ENCODE data around the gene FGFR2.

The FGFR2 gene

GRCh38 chr10:121452581-121452980 lies 145.7 kb downstream of the FGFR2 start:
- no peak for DNase-seq (ENCODE audit: low read depth)

- DNase-seq (ENCODE audit: low read depth) = no peak
Measured at GRCh38 chr10:121450247-121450646, 148.0 kb downstream of the FGFR2 start.

- DNase-seq (ENCODE audit: low read depth) = no peak
Measured at GRCh38 chr10:121449482-121449924, 148.7 kb downstream of the FGFR2 start.

- no peak for DNase-seq (ENCODE audit: low read depth)
Measured at GRCh38 chr10:121448766-121449421, 149.3 kb downstream of the FGFR2 start.

GRCh38 chr10:121444520-121445165 lies 153.6 kb downstream of the FGFR2 start:
- DNase-seq (ENCODE audit: low read depth) = no peak

GRCh38 chr10:121442086-121442935 lies 155.9 kb downstream of the FGFR2 start:
- no peak for DNase-seq (ENCODE audit: low read depth)

- no peak for DNase-seq (ENCODE audit: low read depth)
Measured at GRCh38 chr10:121440461-121440860, 157.8 kb downstream of the FGFR2 start.

GRCh38 chr10:121438333-121438732 lies 159.9 kb downstream of the FGFR2 start:
- DNase-seq (ENCODE audit: low read depth) = no peak

GRCh38 chr10:121437596-121437995 lies 160.6 kb downstream of the FGFR2 start:
- no peak for DNase-seq (ENCODE audit: low read depth)

GRCh38 chr10:121436630-121437341 lies 161.5 kb downstream of the FGFR2 start:
- DNase-seq (ENCODE audit: low read depth) = no peak

- DNase-seq (ENCODE audit: low read depth) = no peak
Measured at GRCh38 chr10:121436281-121436629, 162.0 kb downstream of the FGFR2 start.

GRCh38 chr10:121435099-121435875 lies 163.0 kb downstream of the FGFR2 start:
- DNase-seq (ENCODE audit: low read depth) = no peak

- no peak for DNase-seq (ENCODE audit: low read depth)
Measured at GRCh38 chr10:121433965-121434364, 164.3 kb downstream of the FGFR2 start.

- no peak for DNase-seq (ENCODE audit: low read depth)
Measured at GRCh38 chr10:121428867-121429266, 169.4 kb downstream of the FGFR2 start.
